GM23338 (cell line): ENCODE data around the gene CDH19. TPM values are rescaled to one million over a fixed set of nuclear protein-coding genes. Genes with fewer than 3 reads are reported as not detected.

Experiments
- ATAC-seq: fragments of 200-7000 bp; cut with Tn5 transposase; 3 replicates; pipeline ENCODE4 v1.9.1; 2020
- DNase-seq: peaks from one replicate; pipeline ENCODE4 v3.0.0-alpha.2; 2015; ENCODE audit warnings: low spot score
- H2AFZ ChIP-seq: fragments of 200-600 bp; sonication (generic); 2 replicates; pipeline ENCODE4 v1.8.0; 2016; ENCODE audit warnings: antibody characterized with exemption, mild to moderate bottlenecking, moderate library complexity
- H3F3A ChIP-seq: fragments of 200-600 bp; sonication (generic); replicated peaks from 2 replicates; pipeline ENCODE4 v1.8.0; 2017; ENCODE audit warnings: antibody characterized with exemption, mixed run types, low read depth
- H3K27ac ChIP-seq: fragments of 200-600 bp; sonication (generic); 2 replicates; pipeline ENCODE4 v1.6.1; 2016; ENCODE audit warnings: low read depth
- H3K27me3 ChIP-seq: fragments of 200-600 bp; sonication (generic); 2 replicates; pipeline ENCODE4 v1.8.0; 2016; ENCODE audit warnings: mild to moderate bottlenecking, mixed run types, moderate library complexity; ENCODE audit not compliant: insufficient read depth
- H3K36me3 ChIP-seq: fragments of 200-600 bp; sonication (generic); 2 replicates; pipeline ENCODE4 v1.8.0; 2016; ENCODE audit warnings: mild to moderate bottlenecking; ENCODE audit not compliant: insufficient read depth
- H3K4me1 ChIP-seq: fragments of 200-600 bp; sonication (generic); 2 replicates; pipeline ENCODE4 v1.8.0; 2016; ENCODE audit warnings: mild to moderate bottlenecking, moderate library complexity; ENCODE audit not compliant: insufficient read depth
- H3K4me2 ChIP-seq: fragments of 200-600 bp; sonication (generic); 2 replicates; pipeline ENCODE4 v1.7.1; 2017; ENCODE audit warnings: mixed run types
- H3K4me3 ChIP-seq: fragments of 200-600 bp; sonication (generic); 2 replicates; pipeline ENCODE4 v1.6.1; 2016; ENCODE audit warnings: mixed run types
- H3K79me2 ChIP-seq: fragments of 200-600 bp; sonication (generic); replicated peaks from 2 replicates; pipeline ENCODE4 v1.8.0; 2017; ENCODE audit warnings: mild to moderate bottlenecking; ENCODE audit not compliant: insufficient read depth
- H3K9me2 ChIP-seq: fragments of 200-600 bp; sonication (generic); 2 replicates; pipeline ENCODE4 v1.8.0; 2017; ENCODE audit not compliant: insufficient read depth
- H4K20me1 ChIP-seq: fragments of 200-600 bp; sonication (generic); replicated peaks from 2 replicates; pipeline ENCODE4 v1.8.0; 2017; ENCODE audit warnings: mild to moderate bottlenecking; ENCODE audit not compliant: insufficient read depth
- H3K27ac Mint-ChIP-seq: 2 replicates; pipeline ENCODE4 v1.8.0; 2020; ENCODE audit warnings: inconsistent platforms, mild to moderate bottlenecking, moderate library complexity, mixed read lengths
- H3K27me3 Mint-ChIP-seq: 3 replicates; pipeline ENCODE4 v1.8.0; 2022; ENCODE audit warnings: low read depth, mild to moderate bottlenecking, moderate library complexity, mixed read lengths, inconsistent platforms; ENCODE audit not compliant: insufficient read depth, poor library complexity
- H3K36me3 Mint-ChIP-seq: 3 replicates; pipeline ENCODE4 v1.8.0; 2021; ENCODE audit warnings: low read depth, mild to moderate bottlenecking, inconsistent platforms, moderate library complexity, mixed read lengths
- H3K4me1 Mint-ChIP-seq: 3 replicates; pipeline ENCODE4 v1.8.0; 2020; ENCODE audit warnings: mild to moderate bottlenecking, inconsistent platforms, mixed read lengths
- H3K4me3 Mint-ChIP-seq: 3 replicates; pipeline ENCODE4 v1.8.0; 2021; ENCODE audit warnings: moderate library complexity, mild to moderate bottlenecking, inconsistent platforms, mixed read lengths
- H3K9me3 Mint-ChIP-seq: 3 replicates; pipeline ENCODE4 v1.8.0; 2020; ENCODE audit warnings: moderate library complexity, mild to moderate bottlenecking, inconsistent platforms, mixed read lengths
- CREB1 ChIP-seq: fragments of 250-450 bp; sonication (Bioruptor Pico); IDR thresholded peaks from 2 replicates; pipeline ENCODE4 v1.5.0; 2020; ENCODE audit warnings: low read depth, mild to moderate bottlenecking, moderate library complexity
- EZH2 ChIP-seq: fragments of 200-600 bp; sonication (generic); IDR thresholded peaks from one replicate; pipeline ENCODE4 v1.8.0; 2017; ENCODE audit warnings: antibody characterized with exemption, mild to moderate bottlenecking, low read depth; ENCODE audit not compliant: unreplicated experiment
- EZH2phosphoT487 ChIP-seq: fragments of 200-600 bp; sonication (generic); IDR thresholded peaks from one replicate; pipeline ENCODE4 v1.8.1; 2018; ENCODE audit warnings: antibody characterized with exemption; ENCODE audit not compliant: unreplicated experiment
- NANOG ChIP-seq: IDR thresholded peaks from 2 replicates; pipeline ENCODE4 v1.6.1; 2016; ENCODE audit warnings: antibody characterized with exemption, borderline replicate concordance
- POLR2AphosphoS5 ChIP-seq: IDR thresholded peaks from 2 replicates; pipeline ENCODE4 v1.6.1; 2016; ENCODE audit warnings: antibody characterized with exemption, low read depth
- STAT1 ChIP-seq: IDR thresholded peaks from one replicate; pipeline ENCODE4 v1.6.1; 2016; ENCODE audit warnings: antibody characterized with exemption; ENCODE audit not compliant: unreplicated experiment
- ZNF114 ChIP-seq: fragments of 250-450 bp; sonication (Bioruptor Pico); IDR thresholded peaks from 2 replicates; pipeline ENCODE4 v1.5.0; 2020; ENCODE audit warnings: mild to moderate bottlenecking, moderate library complexity
- polyA plus RNA-seq: library from polyadenylated mRNA; unstranded; fragments of >200 nt; fragmentation: Nextera tagmentation; extraction: Ambion mirVana; gene quantifications from 2 replicates; pipeline ENCODE4 v1.2.1, GENCODE V29; 2016
- total RNA-seq: library from RNA; depleted of rRNA; stranded (reverse); fragments of >200 nt; shearing (Covaris generic); gene quantifications from 2 replicates; pipeline ENCODE4 v1.2.3, GENCODE V29; 2014
- TF ChIP-seq, protein P1 (sequence below): IDR thresholded peaks from one replicate; pipeline ENCODE4 v1.6.1; 2018; ENCODE audit warnings: antibody characterized with exemption; ENCODE audit not compliant: unreplicated experiment
- TF ChIP-seq, protein P2 (sequence below): IDR thresholded peaks from 2 replicates; pipeline ENCODE4 v1.6.1; 2016; ENCODE audit warnings: antibody characterized with exemption
- TF ChIP-seq, protein P3 (sequence below), 2 experiments: fragments of 200-600 bp in 1 of 2; sonication (generic) in 1 of 2; conservative IDR thresholded peaks; 2 replicates each; pipeline versions ENCODE4 v1.5.1 to v1.6.1; 2016 to 2017; ENCODE audit warnings: antibody characterized with exemption in 2 of 2, low read depth in 2 of 2, mild to moderate bottlenecking in 2 of 2, moderate library complexity in 1 of 2

The CDH19 gene
- total and polyA plus RNA-seq, 2 experiments from 2014 or later, result 0.03 TPM

DNA sequence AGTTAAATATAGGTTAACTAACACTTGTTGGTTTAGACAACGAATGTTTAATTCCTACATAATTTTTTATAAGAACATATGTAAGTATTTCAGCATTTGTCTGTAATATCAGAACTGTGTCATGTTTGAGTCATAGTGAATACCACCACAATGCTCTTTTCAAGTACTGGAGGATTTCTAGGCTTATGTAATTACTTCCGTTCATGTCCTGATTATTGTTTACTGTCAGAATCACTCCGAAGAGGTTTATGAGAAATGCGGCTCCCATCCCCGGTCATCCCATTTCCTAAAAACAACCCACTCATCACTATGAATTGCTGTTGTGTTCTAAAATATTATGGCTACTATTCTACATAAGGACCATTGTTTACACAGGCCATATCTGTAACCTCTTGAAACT, 45.1 kb downstream of the CDH19 start (continued):
- TF ChIP-seq EZH2, result no peak
- TF ChIP-seq, protein P1, sequence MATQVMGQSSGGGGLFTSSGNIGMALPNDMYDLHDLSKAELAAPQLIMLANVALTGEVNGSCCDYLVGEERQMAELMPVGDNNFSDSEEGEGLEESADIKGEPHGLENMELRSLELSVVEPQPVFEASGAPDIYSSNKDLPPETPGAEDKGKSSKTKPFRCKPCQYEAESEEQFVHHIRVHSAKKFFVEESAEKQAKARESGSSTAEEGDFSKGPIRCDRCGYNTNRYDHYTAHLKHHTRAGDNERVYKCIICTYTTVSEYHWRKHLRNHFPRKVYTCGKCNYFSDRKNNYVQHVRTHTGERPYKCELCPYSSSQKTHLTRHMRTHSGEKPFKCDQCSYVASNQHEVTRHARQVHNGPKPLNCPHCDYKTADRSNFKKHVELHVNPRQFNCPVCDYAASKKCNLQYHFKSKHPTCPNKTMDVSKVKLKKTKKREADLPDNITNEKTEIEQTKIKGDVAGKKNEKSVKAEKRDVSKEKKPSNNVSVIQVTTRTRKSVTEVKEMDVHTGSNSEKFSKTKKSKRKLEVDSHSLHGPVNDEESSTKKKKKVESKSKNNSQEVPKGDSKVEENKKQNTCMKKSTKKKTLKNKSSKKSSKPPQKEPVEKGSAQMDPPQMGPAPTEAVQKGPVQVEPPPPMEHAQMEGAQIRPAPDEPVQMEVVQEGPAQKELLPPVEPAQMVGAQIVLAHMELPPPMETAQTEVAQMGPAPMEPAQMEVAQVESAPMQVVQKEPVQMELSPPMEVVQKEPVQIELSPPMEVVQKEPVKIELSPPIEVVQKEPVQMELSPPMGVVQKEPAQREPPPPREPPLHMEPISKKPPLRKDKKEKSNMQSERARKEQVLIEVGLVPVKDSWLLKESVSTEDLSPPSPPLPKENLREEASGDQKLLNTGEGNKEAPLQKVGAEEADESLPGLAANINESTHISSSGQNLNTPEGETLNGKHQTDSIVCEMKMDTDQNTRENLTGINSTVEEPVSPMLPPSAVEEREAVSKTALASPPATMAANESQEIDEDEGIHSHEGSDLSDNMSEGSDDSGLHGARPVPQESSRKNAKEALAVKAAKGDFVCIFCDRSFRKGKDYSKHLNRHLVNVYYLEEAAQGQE, result no peak

DNA sequence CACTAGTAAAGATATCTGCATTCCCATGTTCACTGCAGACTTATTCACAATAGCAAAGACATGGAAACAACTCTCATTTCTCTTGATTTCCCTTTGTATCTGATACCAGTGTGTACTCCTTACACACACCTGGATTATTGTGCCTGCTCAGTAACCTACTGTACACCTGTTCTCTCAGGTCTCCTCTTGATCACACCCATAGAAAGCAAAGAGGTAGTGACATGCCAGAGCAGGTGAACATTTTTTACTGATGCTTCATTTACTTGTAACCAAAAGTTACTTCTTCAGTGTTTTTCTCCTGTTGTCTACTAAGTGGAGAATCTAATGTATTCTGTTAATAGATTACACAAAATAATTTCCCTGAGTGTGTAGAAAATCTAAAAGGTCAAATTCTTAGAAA, 46.8 kb downstream of the CDH19 start:
- Mint-ChIP-seq H3K27ac (no peak overlapping the region), H3K27me3 (no peaks in the 10 kb centered on the region), H3K36me3 (no peaks in the 10 kb centered on the region), H3K9me3 (no peaks in the 10 kb centered on the region), H3K4me1 (no peaks in the 10 kb centered on the region), H3K4me3 (no peak overlapping the region)
- ATAC-seq, result no peak
- no peak for DNase-seq
- Histone ChIP-seq H3K4me2 (no peak overlapping the region), H3K4me1 (no peaks in the 10 kb centered on the region), H2AFZ (no peak overlapping the region), H3F3A (no peaks in the 10 kb centered on the region), H3K4me3 (no peak overlapping the region), H4K20me1 (no peaks in the 10 kb centered on the region), H3K27ac (no peak overlapping the region), H3K9me2 (no peaks in the 10 kb centered on the region), H3K27me3 (no peaks in the 10 kb centered on the region), H3K36me3 (no peaks in the 10 kb centered on the region), H3K79me2 (no peaks in the 10 kb centered on the region)
- TF ChIP-seq CREB1 (CRISPR knock-in tag) (no peak), EZH2phosphoT487 (no peak), POLR2AphosphoS5 (no peak), EZH2 (no peak), ZNF114 (no peak), STAT1 (no peak), NANOG (no peak)
- TF ChIP-seq, protein P2, sequence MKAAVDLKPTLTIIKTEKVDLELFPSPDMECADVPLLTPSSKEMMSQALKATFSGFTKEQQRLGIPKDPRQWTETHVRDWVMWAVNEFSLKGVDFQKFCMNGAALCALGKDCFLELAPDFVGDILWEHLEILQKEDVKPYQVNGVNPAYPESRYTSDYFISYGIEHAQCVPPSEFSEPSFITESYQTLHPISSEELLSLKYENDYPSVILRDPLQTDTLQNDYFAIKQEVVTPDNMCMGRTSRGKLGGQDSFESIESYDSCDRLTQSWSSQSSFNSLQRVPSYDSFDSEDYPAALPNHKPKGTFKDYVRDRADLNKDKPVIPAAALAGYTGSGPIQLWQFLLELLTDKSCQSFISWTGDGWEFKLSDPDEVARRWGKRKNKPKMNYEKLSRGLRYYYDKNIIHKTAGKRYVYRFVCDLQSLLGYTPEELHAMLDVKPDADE, result no peak
- TF ChIP-seq, protein P3, sequence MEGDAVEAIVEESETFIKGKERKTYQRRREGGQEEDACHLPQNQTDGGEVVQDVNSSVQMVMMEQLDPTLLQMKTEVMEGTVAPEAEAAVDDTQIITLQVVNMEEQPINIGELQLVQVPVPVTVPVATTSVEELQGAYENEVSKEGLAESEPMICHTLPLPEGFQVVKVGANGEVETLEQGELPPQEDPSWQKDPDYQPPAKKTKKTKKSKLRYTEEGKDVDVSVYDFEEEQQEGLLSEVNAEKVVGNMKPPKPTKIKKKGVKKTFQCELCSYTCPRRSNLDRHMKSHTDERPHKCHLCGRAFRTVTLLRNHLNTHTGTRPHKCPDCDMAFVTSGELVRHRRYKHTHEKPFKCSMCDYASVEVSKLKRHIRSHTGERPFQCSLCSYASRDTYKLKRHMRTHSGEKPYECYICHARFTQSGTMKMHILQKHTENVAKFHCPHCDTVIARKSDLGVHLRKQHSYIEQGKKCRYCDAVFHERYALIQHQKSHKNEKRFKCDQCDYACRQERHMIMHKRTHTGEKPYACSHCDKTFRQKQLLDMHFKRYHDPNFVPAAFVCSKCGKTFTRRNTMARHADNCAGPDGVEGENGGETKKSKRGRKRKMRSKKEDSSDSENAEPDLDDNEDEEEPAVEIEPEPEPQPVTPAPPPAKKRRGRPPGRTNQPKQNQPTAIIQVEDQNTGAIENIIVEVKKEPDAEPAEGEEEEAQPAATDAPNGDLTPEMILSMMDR (conservative IDR thresholded peaks at IDR 0.05; ENCODE audit: low read depth in 2 of 2), result no peak
